Measurements from ENCODE around the gene PADI2. TPM values are rescaled to one million over a fixed set of nuclear protein-coding genes. Genes with fewer than 3 reads are reported as not detected.

The PADI2 gene
- polyA plus RNA-seq, 2 donors: 0.43 to 0.58 TPM

GRCh38 chr1:17161926-17162800, 42.9 kb upstream of the PADI2 start:
- no peak overlapping the region for H3K4me3 ChIP-seq (ENCODE audit: low read depth in 1 of 2, low read length in 2 of 2)
- WGBS, 2 donors: 83 to 85% methylated on average over 20 of the region's 20 CpGs

GRCh38 chr1:17161137-17161740, 42.0 kb upstream of the PADI2 start:
- H3K9me3 ChIP-seq (ENCODE audit: control insufficient read depth in 2 of 2, insufficient read depth in 1 of 2, low read depth in 1 of 2, low read length in 1 of 2): peaks cover 0 to 3% of the 10 kb centered on the region in 2 donors
- H3K4me3 ChIP-seq (ENCODE audit: low read depth in 1 of 2, low read length in 2 of 2): no peak overlapping the region
- H3K27ac ChIP-seq (ENCODE audit: low read depth in 2 of 2, low read length in 1 of 2): peak overlapping the region in 1 of 2 donors; percentile 14
- WGBS, 2 donors: 75 to 80% methylated on average over 3 of the region's 3 CpGs
- peaks cover 0 to 2% of the 10 kb centered on the region in 2 donors for H3K4me1 ChIP-seq (ENCODE audit: control insufficient read depth in 2 of 2, insufficient read depth in 2 of 2, low read length in 1 of 2)
- no peaks in the 10 kb centered on the region for H3K36me3 ChIP-seq (ENCODE audit: control insufficient read depth in 2 of 2, insufficient read depth in 2 of 2, low read length in 1 of 2)
- no peaks in the 10 kb centered on the region for H3K27me3 ChIP-seq (ENCODE audit: control insufficient read depth in 1 of 2, insufficient read depth in 2 of 2, low read length in 2 of 2)

More at GRCh38 chr1:17161926-17162800, 42.9 kb upstream of the PADI2 start:
- peaks cover 0 to 3% of the 10 kb centered on the region in 2 donors for H3K9me3 ChIP-seq (ENCODE audit: control insufficient read depth in 2 of 2, insufficient read depth in 1 of 2, low read depth in 1 of 2, low read length in 1 of 2)
- no peaks in the 10 kb centered on the region for H3K36me3 ChIP-seq (ENCODE audit: control insufficient read depth in 2 of 2, insufficient read depth in 2 of 2, low read length in 1 of 2)
- no peak overlapping the region for H3K27ac ChIP-seq (ENCODE audit: low read depth in 2 of 2, low read length in 1 of 2)
- no peaks in the 10 kb centered on the region for H3K27me3 ChIP-seq (ENCODE audit: control insufficient read depth in 1 of 2, insufficient read depth in 2 of 2, low read length in 2 of 2)
- peaks cover 0 to 2% of the 10 kb centered on the region in 2 donors for H3K4me1 ChIP-seq (ENCODE audit: control insufficient read depth in 2 of 2, insufficient read depth in 2 of 2, low read length in 1 of 2)

DNA sequence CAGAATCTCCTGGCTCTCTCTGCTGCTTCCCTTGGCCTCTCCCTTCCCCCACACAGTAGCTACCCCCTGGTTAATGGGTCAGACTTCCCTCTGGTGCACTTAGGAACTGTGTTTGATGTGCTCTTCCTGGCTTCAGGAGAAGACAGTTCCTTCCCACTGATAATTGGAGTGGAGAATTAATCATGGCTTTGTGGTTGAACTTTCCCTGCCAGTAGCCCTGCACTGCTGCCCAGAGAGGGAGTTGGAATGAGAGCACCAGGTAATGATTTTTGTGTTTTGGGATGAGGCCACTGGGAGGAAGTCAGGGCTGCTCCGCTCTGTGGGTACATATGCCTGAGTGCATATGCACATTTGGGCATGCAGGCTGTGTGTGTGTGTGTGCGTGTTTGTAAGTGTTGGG, 39.7 kb upstream of the PADI2 start:
- Histone ChIP-seq H3K9me3 (ENCODE audit: control insufficient read depth in 2 of 2, insufficient read depth in 1 of 2, low read depth in 1 of 2, low read length in 1 of 2) (peaks cover 3 to 9% of the 10 kb centered on the region in 2 donors), H3K4me1 (ENCODE audit: control insufficient read depth in 2 of 2, insufficient read depth in 2 of 2, low read length in 1 of 2) (peaks cover 0 to 2% of the 10 kb centered on the region in 2 donors), H3K27me3 (ENCODE audit: control insufficient read depth in 1 of 2, insufficient read depth in 2 of 2, low read length in 2 of 2) (no peaks in the 10 kb centered on the region), H3K4me3 (ENCODE audit: low read depth in 1 of 2, low read length in 2 of 2) (no peak overlapping the region), H3K36me3 (ENCODE audit: control insufficient read depth in 2 of 2, insufficient read depth in 2 of 2, low read length in 1 of 2) (no peaks in the 10 kb centered on the region), H3K27ac (ENCODE audit: low read depth in 2 of 2, low read length in 1 of 2) (no peak overlapping the region)
- WGBS, 2 donors: 97 to 98% methylated on average over 2 of the region's 2 CpGs

- no peak overlapping the region for H3K27ac ChIP-seq (ENCODE audit: low read depth in 2 of 2, low read length in 1 of 2)
- no peaks in the 10 kb centered on the region for H3K27me3 ChIP-seq (ENCODE audit: control insufficient read depth in 1 of 2, insufficient read depth in 2 of 2, low read length in 2 of 2)
- no peaks in the 10 kb centered on the region for H3K36me3 ChIP-seq (ENCODE audit: control insufficient read depth in 2 of 2, insufficient read depth in 2 of 2, low read length in 1 of 2)
- no peak overlapping the region for H3K4me3 ChIP-seq (ENCODE audit: low read depth in 1 of 2, low read length in 2 of 2)
- H3K9me3 ChIP-seq (ENCODE audit: control insufficient read depth in 2 of 2, insufficient read depth in 1 of 2, low read depth in 1 of 2, low read length in 1 of 2): peaks cover 9 to 18% of the 10 kb centered on the region in 2 donors
- H3K4me1 ChIP-seq (ENCODE audit: control insufficient read depth in 2 of 2, insufficient read depth in 2 of 2, low read length in 1 of 2): no peaks in the 10 kb centered on the region
- 46 to 51% methylated on average over 3 of the region's 3 CpGs for WGBS, 2 donors
Measured at GRCh38 chr1:17156108-17156507, 36.9 kb upstream of the PADI2 start.

DNA sequence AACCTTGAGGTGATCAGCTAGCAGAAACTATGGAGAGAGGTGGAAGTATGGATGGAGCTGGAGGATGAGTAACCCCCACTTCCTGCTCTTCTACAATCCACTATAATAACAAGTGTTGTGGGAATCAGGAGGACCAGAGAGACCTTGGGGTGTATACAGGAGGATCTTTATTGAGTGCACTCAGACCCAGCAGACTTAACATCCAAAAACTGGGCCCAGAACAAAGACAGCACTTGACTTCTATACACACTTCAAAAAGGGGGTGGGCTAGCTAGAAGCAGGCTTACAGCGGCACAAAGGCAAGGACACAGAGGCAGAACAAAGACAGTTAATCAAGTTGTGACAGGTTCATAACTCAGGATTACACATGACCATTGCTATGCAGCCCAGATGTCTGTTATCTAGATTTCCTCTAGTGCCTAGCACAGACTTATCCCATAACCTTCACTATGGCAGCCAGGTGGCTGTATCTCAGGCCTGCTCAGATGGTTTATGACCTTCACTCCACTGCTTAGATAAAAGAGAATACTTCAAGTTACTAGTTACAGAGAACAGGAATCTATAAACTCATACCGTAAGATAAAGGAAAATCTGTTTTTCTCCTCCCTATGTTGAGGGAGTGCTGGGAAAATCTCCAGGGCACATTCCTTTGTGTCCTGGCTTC, 36.1 kb upstream of the PADI2 start:
- Histone ChIP-seq H3K4me1 (ENCODE audit: control insufficient read depth in 2 of 2, insufficient read depth in 2 of 2, low read length in 1 of 2) (no peaks in the 10 kb centered on the region), H3K4me3 (ENCODE audit: low read depth in 1 of 2, low read length in 2 of 2) (no peak overlapping the region), H3K27ac (ENCODE audit: low read depth in 2 of 2, low read length in 1 of 2) (no peak overlapping the region), H3K27me3 (ENCODE audit: control insufficient read depth in 1 of 2, insufficient read depth in 2 of 2, low read length in 2 of 2) (no peaks in the 10 kb centered on the region), H3K9me3 (ENCODE audit: control insufficient read depth in 2 of 2, insufficient read depth in 1 of 2, low read depth in 1 of 2, low read length in 1 of 2) (peaks cover 9 to 18% of the 10 kb centered on the region in 2 donors), H3K36me3 (ENCODE audit: control insufficient read depth in 2 of 2, insufficient read depth in 2 of 2, low read length in 1 of 2) (no peaks in the 10 kb centered on the region)
- WGBS, 2 donors: 30 to 44% methylated on average over 2 of the region's 2 CpGs

DNA sequence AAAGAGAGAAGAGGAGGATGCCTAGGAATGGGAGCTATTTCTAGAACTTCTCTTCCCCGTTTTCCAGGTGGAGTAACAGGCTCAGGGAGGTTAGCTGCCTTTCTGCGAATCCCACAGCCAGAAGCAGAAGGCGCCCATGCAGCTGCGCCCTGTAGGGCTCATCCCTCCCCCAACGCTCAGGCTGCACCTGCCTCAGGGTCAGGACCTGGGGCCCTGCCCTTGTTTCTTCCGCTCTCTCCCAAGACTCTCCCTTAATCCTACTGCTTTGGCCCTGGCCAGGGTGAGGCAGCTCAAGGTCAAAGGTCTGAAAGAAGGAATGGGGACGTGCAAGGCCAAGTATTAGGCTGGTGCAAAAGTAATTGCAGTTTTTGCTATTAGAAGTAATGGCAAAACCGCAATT, 30.5 kb upstream of the PADI2 start:
- H3K36me3 ChIP-seq (ENCODE audit: control insufficient read depth in 2 of 2, insufficient read depth in 2 of 2, low read length in 1 of 2): no peaks in the 10 kb centered on the region
- H3K9me3 ChIP-seq (ENCODE audit: control insufficient read depth in 2 of 2, insufficient read depth in 1 of 2, low read depth in 1 of 2, low read length in 1 of 2): peaks cover 6 to 11% of the 10 kb centered on the region in 2 donors
- H3K27me3 ChIP-seq (ENCODE audit: control insufficient read depth in 1 of 2, insufficient read depth in 2 of 2, low read length in 2 of 2): no peaks in the 10 kb centered on the region
- H3K4me3 ChIP-seq (ENCODE audit: low read depth in 1 of 2, low read length in 2 of 2): peak overlapping the region in 1 of 2 donors; percentile 6
- no peaks in the 10 kb centered on the region for H3K4me1 ChIP-seq (ENCODE audit: control insufficient read depth in 2 of 2, insufficient read depth in 2 of 2, low read length in 1 of 2)
- peak overlapping the region; percentile 5 to 79 for H3K27ac ChIP-seq (ENCODE audit: low read depth in 2 of 2, low read length in 1 of 2)
- 57 to 58% methylated on average over 8 of the region's 8 CpGs for WGBS, 2 donors

DNA sequence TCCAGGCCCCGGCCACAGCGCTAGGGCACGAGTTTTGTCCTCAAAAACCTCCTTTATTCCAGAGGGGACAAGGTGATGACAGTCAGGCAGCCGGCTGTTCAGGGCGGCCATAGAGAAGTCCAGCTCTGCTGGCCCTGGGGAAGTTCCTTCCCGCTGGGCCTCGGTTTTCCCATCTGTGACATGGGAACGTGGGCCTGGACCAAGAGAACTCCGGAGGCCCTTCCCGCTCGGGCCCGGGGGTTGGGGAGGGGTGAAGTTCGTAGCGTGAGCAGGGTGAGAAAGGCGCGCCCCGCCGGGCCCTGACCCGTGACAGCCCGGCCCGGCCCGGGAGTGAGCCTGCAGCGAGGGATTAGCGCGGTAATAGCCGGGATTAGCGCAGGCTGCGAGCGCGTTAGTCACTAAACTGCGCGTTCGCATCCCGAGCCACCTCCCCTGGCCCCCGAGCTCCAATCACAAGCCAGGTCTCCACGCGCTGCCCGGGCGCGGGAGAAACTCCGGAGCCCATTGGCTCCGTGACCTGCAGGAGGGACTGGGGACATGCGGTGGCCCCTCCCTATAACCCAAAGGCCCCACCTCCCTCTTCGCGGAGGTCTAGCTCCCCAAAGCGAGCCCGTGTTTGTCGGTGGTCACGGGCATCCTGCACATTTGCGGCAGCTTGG, 29.8 kb upstream of the PADI2 start:
- H3K9me3 ChIP-seq (ENCODE audit: control insufficient read depth in 2 of 2, insufficient read depth in 1 of 2, low read depth in 1 of 2, low read length in 1 of 2): peaks cover 6 to 9% of the 10 kb centered on the region in 2 donors
- H3K27me3 ChIP-seq (ENCODE audit: control insufficient read depth in 1 of 2, insufficient read depth in 2 of 2, low read length in 2 of 2): no peaks in the 10 kb centered on the region
- peak overlapping the region; percentile 7 to 79 for H3K27ac ChIP-seq (ENCODE audit: low read depth in 2 of 2, low read length in 1 of 2)
- no peaks in the 10 kb centered on the region for H3K36me3 ChIP-seq (ENCODE audit: control insufficient read depth in 2 of 2, insufficient read depth in 2 of 2, low read length in 1 of 2)
- 26% methylated on average over 45 to 50 of the region's 50 CpGs for WGBS, 2 donors
- peak overlapping the region in 1 of 2 donors; percentile 6 for H3K4me3 ChIP-seq (ENCODE audit: low read depth in 1 of 2, low read length in 2 of 2)
- H3K4me1 ChIP-seq (ENCODE audit: control insufficient read depth in 2 of 2, insufficient read depth in 2 of 2, low read length in 1 of 2): no peaks in the 10 kb centered on the region

GRCh38 chr1:17145648-17146047, 26.4 kb upstream of the PADI2 start:
- no peaks in the 10 kb centered on the region for H3K4me1 ChIP-seq (ENCODE audit: control insufficient read depth in 2 of 2, insufficient read depth in 2 of 2, low read length in 1 of 2)
- no peak overlapping the region for H3K4me3 ChIP-seq (ENCODE audit: low read depth in 1 of 2, low read length in 2 of 2)
- H3K27ac ChIP-seq (ENCODE audit: low read depth in 2 of 2, low read length in 1 of 2): no peak overlapping the region
- H3K36me3 ChIP-seq (ENCODE audit: control insufficient read depth in 2 of 2, insufficient read depth in 2 of 2, low read length in 1 of 2): no peaks in the 10 kb centered on the region
- no peaks in the 10 kb centered on the region for H3K27me3 ChIP-seq (ENCODE audit: control insufficient read depth in 1 of 2, insufficient read depth in 2 of 2, low read length in 2 of 2)
- no peaks in the 10 kb centered on the region for H3K9me3 ChIP-seq (ENCODE audit: control insufficient read depth in 2 of 2, insufficient read depth in 1 of 2, low read depth in 1 of 2, low read length in 1 of 2)
- WGBS, 2 donors: 64 to 71% methylated on average over 2 of the region's 2 CpGs

DNA sequence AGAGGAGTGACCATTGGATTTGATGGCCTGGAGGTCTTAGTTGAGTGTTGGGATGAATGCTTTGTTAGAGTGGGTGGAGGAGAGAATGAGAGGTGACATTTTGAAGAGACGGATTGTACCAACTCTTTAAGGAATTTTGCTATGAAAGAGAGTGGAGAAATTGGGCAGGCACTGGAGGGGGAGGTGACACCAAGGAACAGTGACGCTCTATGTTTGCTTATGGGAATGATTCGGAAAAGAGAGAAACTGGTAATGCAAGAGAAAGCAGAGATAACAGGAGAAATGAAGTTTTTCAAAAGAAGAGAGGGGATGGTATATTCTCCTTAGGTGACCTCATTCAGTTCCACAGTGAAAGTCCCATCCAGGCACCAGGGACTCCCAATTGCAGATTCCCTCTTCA, 24.5 kb upstream of the PADI2 start:
- WGBS, 2 donors: 87 to 88% methylated on average over 3 of the region's 3 CpGs
- Histone ChIP-seq H3K36me3 (ENCODE audit: control insufficient read depth in 2 of 2, insufficient read depth in 2 of 2, low read length in 1 of 2) (no peaks in the 10 kb centered on the region), H3K27me3 (ENCODE audit: control insufficient read depth in 1 of 2, insufficient read depth in 2 of 2, low read length in 2 of 2) (no peaks in the 10 kb centered on the region), H3K4me3 (ENCODE audit: low read depth in 1 of 2, low read length in 2 of 2) (no peak overlapping the region), H3K4me1 (ENCODE audit: control insufficient read depth in 2 of 2, insufficient read depth in 2 of 2, low read length in 1 of 2) (peaks cover 0 to 2% of the 10 kb centered on the region in 2 donors), H3K27ac (ENCODE audit: low read depth in 2 of 2, low read length in 1 of 2) (no peak overlapping the region), H3K9me3 (ENCODE audit: control insufficient read depth in 2 of 2, insufficient read depth in 1 of 2, low read depth in 1 of 2, low read length in 1 of 2) (no peaks in the 10 kb centered on the region)

Measured in esophagus (tissue), 2 donors.